Esophagus squamous epithelium (tissue), 4 donors: ENCODE results near the gene KLF7.

Experiments used
- POLR2A ChIP-seq, 4 donors: fragments of 450-650 bp; IDR thresholded peaks; one replicate each; pipeline ENCODE4 v1.6.1; 2017; ENCODE audit warnings: antibody characterized with exemption in 4 of 4, mild to moderate bottlenecking in 4 of 4, moderate library complexity in 3 of 4
- TF ChIP-seq, protein P1 (sequence below), 6 experiments: fragments of 450-650 bp in 4 of 6; fragments of 200-600 bp in 2 of 6; sonication (generic) in 2 of 6; IDR thresholded peaks; one replicate each; pipeline ENCODE4 v1.5.1; 2016 to 2019; ENCODE audit warnings: antibody characterized with exemption in 6 of 6, mild to moderate bottlenecking in 4 of 6, moderate library complexity in 4 of 6

- TF ChIP-seq, protein P1, sequence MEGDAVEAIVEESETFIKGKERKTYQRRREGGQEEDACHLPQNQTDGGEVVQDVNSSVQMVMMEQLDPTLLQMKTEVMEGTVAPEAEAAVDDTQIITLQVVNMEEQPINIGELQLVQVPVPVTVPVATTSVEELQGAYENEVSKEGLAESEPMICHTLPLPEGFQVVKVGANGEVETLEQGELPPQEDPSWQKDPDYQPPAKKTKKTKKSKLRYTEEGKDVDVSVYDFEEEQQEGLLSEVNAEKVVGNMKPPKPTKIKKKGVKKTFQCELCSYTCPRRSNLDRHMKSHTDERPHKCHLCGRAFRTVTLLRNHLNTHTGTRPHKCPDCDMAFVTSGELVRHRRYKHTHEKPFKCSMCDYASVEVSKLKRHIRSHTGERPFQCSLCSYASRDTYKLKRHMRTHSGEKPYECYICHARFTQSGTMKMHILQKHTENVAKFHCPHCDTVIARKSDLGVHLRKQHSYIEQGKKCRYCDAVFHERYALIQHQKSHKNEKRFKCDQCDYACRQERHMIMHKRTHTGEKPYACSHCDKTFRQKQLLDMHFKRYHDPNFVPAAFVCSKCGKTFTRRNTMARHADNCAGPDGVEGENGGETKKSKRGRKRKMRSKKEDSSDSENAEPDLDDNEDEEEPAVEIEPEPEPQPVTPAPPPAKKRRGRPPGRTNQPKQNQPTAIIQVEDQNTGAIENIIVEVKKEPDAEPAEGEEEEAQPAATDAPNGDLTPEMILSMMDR (IDR thresholded peaks at IDR 0.05) = no peak
- no peak for TF ChIP-seq POLR2A (IDR thresholded peaks at IDR 0.05)
Measured at GRCh38 chr2:207215308-207215707, 49.6 kb upstream of the KLF7 start.
